Measurements from ENCODE around the gene MALT1.

Gene MALT1

GRCh38 chr18:58632552-58632951, 38.7 kb upstream of the MALT1 start:
- POLR2A ChIA-PET = no interaction called here
- CTCF ChIA-PET = no interaction called here
- DNase-seq (ENCODE audit: extremely low spot score) = no peak
- no peak for TF ChIP-seq CTBP1 (IDR thresholded peaks at IDR 0.05; ENCODE audit: borderline replicate concordance)
- no peak for TF ChIP-seq FOXM1 (IDR thresholded peaks at IDR 0.05; ENCODE audit: borderline replicate concordance)
- TF ChIP-seq ARNT (IDR thresholded peaks at IDR 0.05) = no peak
- no peak for TF ChIP-seq SUZ12 (IDR thresholded peaks at IDR 0.05)
- TF ChIP-seq ZNF384 (IDR thresholded peaks at IDR 0.05) = no peak
- TF ChIP-seq LEF1 (IDR thresholded peaks at IDR 0.05; ENCODE audit: borderline replicate concordance) = no peak

- TF ChIP-seq PKNOX1 (IDR thresholded peaks at IDR 0.05) (no peak), NFRKB (IDR thresholded peaks at IDR 0.05) (no peak), FOXK2 (IDR thresholded peaks at IDR 0.05) (no peak), SP1 (IDR thresholded peaks at IDR 0.05) (no peak), L3MBTL2 (conservative IDR thresholded peaks at IDR 0.05) (no peak), TARDBP (IDR thresholded peaks at IDR 0.05) (no peak), FOXM1 (IDR thresholded peaks at IDR 0.05; ENCODE audit: borderline replicate concordance) (no peak), HDGF (IDR thresholded peaks at IDR 0.05; ENCODE audit: borderline replicate concordance) (no peak), SUZ12 (IDR thresholded peaks at IDR 0.05) (no peak)
- no peak for DNase-seq (ENCODE audit: extremely low spot score)
- POLR2A ChIA-PET = no interaction called here
- CTCF ChIA-PET = no interaction called here
Observed at GRCh38 chr18:58633874-58634273, 37.4 kb upstream of the MALT1 start.

GRCh38 chr18:58635891-58636290, 35.4 kb upstream of the MALT1 start:
- CTCF ChIA-PET = no interaction called here
- TF ChIP-seq SUZ12 (IDR thresholded peaks at IDR 0.05) (no peak), HDGF (IDR thresholded peaks at IDR 0.05; ENCODE audit: borderline replicate concordance) (no peak)
- POLR2A ChIA-PET = interaction anchor here (1.2 kb wide), 1 partner anchor 35 kb away, joined by 3 read pairs; the partner anchor contains the start of gene MALT1

GRCh38 chr18:58637197-58637596, 34.1 kb upstream of the MALT1 start:
- TF ChIP-seq FOXK2 (IDR thresholded peaks at IDR 0.05) = no peak
- TF ChIP-seq TARDBP (IDR thresholded peaks at IDR 0.05) = no peak
- no peak for TF ChIP-seq SP1 (IDR thresholded peaks at IDR 0.05)
- TF ChIP-seq LEF1 (IDR thresholded peaks at IDR 0.05; ENCODE audit: borderline replicate concordance) = no peak
- TF ChIP-seq CTBP1 (IDR thresholded peaks at IDR 0.05; ENCODE audit: borderline replicate concordance) = no peak
- TF ChIP-seq FOXM1 (IDR thresholded peaks at IDR 0.05; ENCODE audit: borderline replicate concordance) = no peak
- no peak for TF ChIP-seq SUZ12 (IDR thresholded peaks at IDR 0.05)
- TF ChIP-seq ZNF384 (IDR thresholded peaks at IDR 0.05) = no peak
- TF ChIP-seq ELF4 (IDR thresholded peaks at IDR 0.05) = no peak
- TF ChIP-seq FOXA1 (IDR thresholded peaks at IDR 0.05) = no peak
- ChIA-PET CTCF (no interaction called here), POLR2A (no interaction called here)
- DNase-seq (ENCODE audit: extremely low spot score) = no peak

More at GRCh38 chr18:58635891-58636290, 35.4 kb upstream of the MALT1 start:
- DNase-seq (ENCODE audit: extremely low spot score) = no peak

- ChIA-PET POLR2A (no interaction called here), CTCF (no interaction called here)
- no peak for DNase-seq (ENCODE audit: extremely low spot score)
- no peak for TF ChIP-seq HDGF (IDR thresholded peaks at IDR 0.05; ENCODE audit: borderline replicate concordance)
Observed at GRCh38 chr18:58637946-58638345, 33.3 kb upstream of the MALT1 start.

- DNase-seq (ENCODE audit: extremely low spot score) = no peak
- POLR2A ChIA-PET = no interaction called here
- TF ChIP-seq NFRKB (IDR thresholded peaks at IDR 0.05) (no peak), ZNF384 (IDR thresholded peaks at IDR 0.05) (no peak), HDGF (IDR thresholded peaks at IDR 0.05; ENCODE audit: borderline replicate concordance) (no peak), FOXM1 (IDR thresholded peaks at IDR 0.05; ENCODE audit: borderline replicate concordance) (no peak), BHLHE40 (IDR thresholded peaks at IDR 0.05; ENCODE audit: borderline replicate concordance) (no peak), CTBP1 (IDR thresholded peaks at IDR 0.05; ENCODE audit: borderline replicate concordance) (no peak), LEF1 (IDR thresholded peaks at IDR 0.05; ENCODE audit: borderline replicate concordance) (no peak), ARNT (IDR thresholded peaks at IDR 0.05) (no peak), TARDBP (IDR thresholded peaks at IDR 0.05) (no peak), SUZ12 (IDR thresholded peaks at IDR 0.05) (no peak), PKNOX1 (IDR thresholded peaks at IDR 0.05) (no peak), FOXA1 (IDR thresholded peaks at IDR 0.05) (no peak)
- CTCF ChIA-PET = interaction anchor here (1.6 kb wide), 1 partner anchor 125 kb away, joined by 5 read pairs; no protein-coding TSS in a partner anchor
Observed at GRCh38 chr18:58638441-58638840, 32.8 kb upstream of the MALT1 start.

- ChIA-PET CTCF (interaction anchor here (0.9 to 1.6 kb wide), 2 partner anchors 84 to 124 kb away, joined by 3 to 5 read pairs; no protein-coding TSS in a partner anchor), POLR2A (interaction anchor here (2.0 kb wide), 1 partner anchor 32 kb away, joined by 7 read pairs; the partner anchor contains the start of gene MALT1)
- TF ChIP-seq FOXA1 (IDR thresholded peaks at IDR 0.05) = no peak
- TF ChIP-seq ZNF384 (IDR thresholded peaks at IDR 0.05) = no peak
- no peak for TF ChIP-seq SP1 (IDR thresholded peaks at IDR 0.05)
- no peak for TF ChIP-seq BHLHE40 (IDR thresholded peaks at IDR 0.05; ENCODE audit: borderline replicate concordance)
- no peak for TF ChIP-seq NFRKB (IDR thresholded peaks at IDR 0.05)
- no peak for TF ChIP-seq ELF4 (IDR thresholded peaks at IDR 0.05)
- no peak for TF ChIP-seq FOXK2 (IDR thresholded peaks at IDR 0.05)
- no peak for TF ChIP-seq L3MBTL2 (conservative IDR thresholded peaks at IDR 0.05)
- TF ChIP-seq PKNOX1 (IDR thresholded peaks at IDR 0.05) = no peak
- no peak for TF ChIP-seq ARNT (IDR thresholded peaks at IDR 0.05)
- TF ChIP-seq HDGF (IDR thresholded peaks at IDR 0.05; ENCODE audit: borderline replicate concordance) = no peak
- no peak for TF ChIP-seq TARDBP (IDR thresholded peaks at IDR 0.05)
- no peak for TF ChIP-seq CTBP1 (IDR thresholded peaks at IDR 0.05; ENCODE audit: borderline replicate concordance)
- TF ChIP-seq LEF1 (IDR thresholded peaks at IDR 0.05; ENCODE audit: borderline replicate concordance) = no peak
- TF ChIP-seq SUZ12 (IDR thresholded peaks at IDR 0.05) = no peak
- TF ChIP-seq FOXM1 (IDR thresholded peaks at IDR 0.05; ENCODE audit: borderline replicate concordance) = no peak
- DNase-seq (ENCODE audit: extremely low spot score) = no peak
Observed at GRCh38 chr18:58639237-58639636, 32.0 kb upstream of the MALT1 start.
